Measurements from ENCODE around the gene DDX4.

DNA sequence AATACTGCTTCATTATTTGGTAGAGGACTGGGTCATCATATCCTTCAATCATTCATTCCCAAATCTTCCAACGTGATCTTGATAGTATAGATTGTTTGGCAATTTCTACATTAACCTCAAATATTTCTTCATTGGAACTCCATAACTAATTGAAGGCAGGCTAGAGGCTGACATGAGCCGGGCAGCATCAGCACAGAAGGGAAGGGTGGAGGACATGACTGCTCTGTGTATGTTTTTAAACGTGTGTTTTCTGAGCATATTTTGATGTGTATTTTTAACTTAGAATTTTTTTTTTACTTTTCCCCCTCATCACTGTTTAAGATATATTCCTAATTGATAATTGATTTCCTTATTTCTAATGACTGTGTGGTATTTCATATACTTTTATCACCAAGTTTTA, 12.6 kb downstream of the DDX4 start:
- TF ChIP-seq, protein P1, sequence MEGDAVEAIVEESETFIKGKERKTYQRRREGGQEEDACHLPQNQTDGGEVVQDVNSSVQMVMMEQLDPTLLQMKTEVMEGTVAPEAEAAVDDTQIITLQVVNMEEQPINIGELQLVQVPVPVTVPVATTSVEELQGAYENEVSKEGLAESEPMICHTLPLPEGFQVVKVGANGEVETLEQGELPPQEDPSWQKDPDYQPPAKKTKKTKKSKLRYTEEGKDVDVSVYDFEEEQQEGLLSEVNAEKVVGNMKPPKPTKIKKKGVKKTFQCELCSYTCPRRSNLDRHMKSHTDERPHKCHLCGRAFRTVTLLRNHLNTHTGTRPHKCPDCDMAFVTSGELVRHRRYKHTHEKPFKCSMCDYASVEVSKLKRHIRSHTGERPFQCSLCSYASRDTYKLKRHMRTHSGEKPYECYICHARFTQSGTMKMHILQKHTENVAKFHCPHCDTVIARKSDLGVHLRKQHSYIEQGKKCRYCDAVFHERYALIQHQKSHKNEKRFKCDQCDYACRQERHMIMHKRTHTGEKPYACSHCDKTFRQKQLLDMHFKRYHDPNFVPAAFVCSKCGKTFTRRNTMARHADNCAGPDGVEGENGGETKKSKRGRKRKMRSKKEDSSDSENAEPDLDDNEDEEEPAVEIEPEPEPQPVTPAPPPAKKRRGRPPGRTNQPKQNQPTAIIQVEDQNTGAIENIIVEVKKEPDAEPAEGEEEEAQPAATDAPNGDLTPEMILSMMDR (IDR thresholded peaks at IDR 0.05): no peak
- TF ChIP-seq POLR2A (IDR thresholded peaks at IDR 0.05): no peak

Measured in body of pancreas (tissue), 4 donors.